Liver (tissue), 3 donors: ENCODE results near the gene DDX4.

Experiments used
- CTCF ChIP-seq: fragments of 150-350 bp; IDR thresholded peaks from 2 replicates; pipeline ENCODE4 v1.5.1; 2017; ENCODE audit warnings: improper control_type of control experiment, low read depth, low read length; ENCODE audit not compliant: missing input control
- JUND ChIP-seq, 2 donors: IDR thresholded peaks; 2 replicates each; pipeline ENCODE4 v1.6.1; 2016; ENCODE audit warnings: antibody characterized with exemption in 2 of 2
- REST ChIP-seq: IDR thresholded peaks from 2 replicates; pipeline ENCODE4 v1.6.1; 2016; ENCODE audit warnings: antibody characterized with exemption, mild to moderate bottlenecking
- donor health status: healthy.
- donor health status: healthy.

- TF ChIP-seq CTCF, result no peak
- TF ChIP-seq JUND (IDR thresholded peaks at IDR 0.05), result no peak
- no peak for TF ChIP-seq REST
Observed at GRCh38 chr5:55841976-55842375, 104.1 kb downstream of the DDX4 start.
